Cardiac fibroblast (primary cell): ENCODE results near the gene MYO1A.

ENCODE experiments used
- DNase-seq, 2 donors: peaks; one replicate each; pipeline versions ENCODE4 v3.0.0 to v3.0.0-alpha.2; 2010; ENCODE audit warnings: low read depth in 2 of 2
- H3K4me3 ChIP-seq, 2 donors: replicated peaks in 1 of 2; 1 replicate in 1 of 2; 2 replicates in 1 of 2; pipeline ENCODE4 v1.5.1; 2011; ENCODE audit warnings: low read depth in 2 of 2, low read length in 2 of 2, mild to moderate bottlenecking in 2 of 2, moderate library complexity in 1 of 2
- TF ChIP-seq, protein P1 (sequence below): IDR thresholded peaks from one replicate; pipeline ENCODE4 v1.5.1; 2011; ENCODE audit warnings: low read depth, mild to moderate bottlenecking, low read length, inconsistent platforms

The MYO1A gene

DNA sequence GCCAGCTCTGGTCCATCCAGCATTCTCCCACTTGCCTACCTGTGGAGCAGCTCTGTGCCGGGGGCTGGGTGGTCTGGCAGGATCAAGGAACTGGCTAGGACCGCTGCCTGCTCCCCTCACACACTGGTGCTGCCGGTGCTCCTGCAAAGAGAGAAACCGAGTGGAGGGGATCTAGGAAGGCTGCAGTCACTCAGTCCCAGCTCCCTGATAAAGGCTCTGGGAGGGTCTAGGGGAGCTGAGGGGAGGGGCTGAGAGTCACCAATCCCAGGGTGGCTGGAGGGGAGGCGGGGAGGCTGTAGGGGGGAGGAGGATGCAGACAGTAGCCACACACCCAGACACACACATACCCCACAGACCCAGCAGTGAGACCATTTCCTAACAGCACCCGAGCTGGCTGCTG, 33.6 kb downstream of the MYO1A start, which contains the start of gene TAC3:
TSS of gene TAC3 (minus strand) at position 182 of the 400 bp plus-strand sequence. CDS start 732 bp downstream, outside the sequence.
- DNase-seq = no peak
- no peak within 1 kb of the TSS for H3K4me3 ChIP-seq
- TF ChIP-seq, protein P1, sequence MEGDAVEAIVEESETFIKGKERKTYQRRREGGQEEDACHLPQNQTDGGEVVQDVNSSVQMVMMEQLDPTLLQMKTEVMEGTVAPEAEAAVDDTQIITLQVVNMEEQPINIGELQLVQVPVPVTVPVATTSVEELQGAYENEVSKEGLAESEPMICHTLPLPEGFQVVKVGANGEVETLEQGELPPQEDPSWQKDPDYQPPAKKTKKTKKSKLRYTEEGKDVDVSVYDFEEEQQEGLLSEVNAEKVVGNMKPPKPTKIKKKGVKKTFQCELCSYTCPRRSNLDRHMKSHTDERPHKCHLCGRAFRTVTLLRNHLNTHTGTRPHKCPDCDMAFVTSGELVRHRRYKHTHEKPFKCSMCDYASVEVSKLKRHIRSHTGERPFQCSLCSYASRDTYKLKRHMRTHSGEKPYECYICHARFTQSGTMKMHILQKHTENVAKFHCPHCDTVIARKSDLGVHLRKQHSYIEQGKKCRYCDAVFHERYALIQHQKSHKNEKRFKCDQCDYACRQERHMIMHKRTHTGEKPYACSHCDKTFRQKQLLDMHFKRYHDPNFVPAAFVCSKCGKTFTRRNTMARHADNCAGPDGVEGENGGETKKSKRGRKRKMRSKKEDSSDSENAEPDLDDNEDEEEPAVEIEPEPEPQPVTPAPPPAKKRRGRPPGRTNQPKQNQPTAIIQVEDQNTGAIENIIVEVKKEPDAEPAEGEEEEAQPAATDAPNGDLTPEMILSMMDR = no peak

DNA sequence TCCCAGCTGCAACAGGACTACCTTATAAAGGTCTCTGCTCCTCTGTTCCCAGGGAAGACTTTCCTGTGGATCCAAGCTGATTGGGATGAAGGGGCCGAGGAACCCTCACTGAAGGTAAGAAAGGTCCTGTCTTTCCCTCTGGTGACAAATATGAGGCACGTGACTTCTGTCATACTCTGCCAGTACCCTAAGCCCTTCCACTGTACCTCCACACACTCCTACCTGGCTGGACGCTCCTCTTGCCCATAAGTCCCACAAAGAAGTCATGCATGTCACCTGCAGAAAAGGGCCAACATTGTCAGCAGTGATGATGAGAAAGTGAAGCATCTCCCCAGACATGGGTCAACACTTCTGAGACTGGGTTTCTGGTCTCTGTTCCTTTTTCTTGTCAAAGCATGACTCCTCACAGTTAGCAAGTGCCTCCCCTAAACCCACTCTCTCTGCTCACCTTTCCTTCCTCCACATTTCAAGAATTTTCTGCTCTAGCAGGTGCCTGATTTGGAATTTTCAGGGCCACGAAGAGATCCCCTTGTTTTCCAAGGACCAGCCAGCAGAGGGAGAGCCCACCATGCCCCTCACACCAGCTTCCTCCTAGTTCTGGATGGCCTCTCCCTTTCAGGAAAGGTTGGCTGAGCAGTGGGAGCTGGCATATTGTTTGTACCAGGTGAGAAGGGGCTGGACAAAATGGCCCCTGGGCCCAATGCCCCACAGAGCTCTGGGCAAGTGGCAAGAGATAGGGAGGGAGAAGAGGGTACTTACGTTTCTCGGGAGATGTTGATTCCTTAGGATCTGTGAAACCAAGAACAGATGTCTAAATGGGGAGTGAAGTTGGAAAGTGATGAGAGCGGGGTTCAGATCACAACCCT, 37.1 kb downstream of the MYO1A start:
- DNase-seq = no peak
- TF ChIP-seq, protein P1 = no peak

DNA sequence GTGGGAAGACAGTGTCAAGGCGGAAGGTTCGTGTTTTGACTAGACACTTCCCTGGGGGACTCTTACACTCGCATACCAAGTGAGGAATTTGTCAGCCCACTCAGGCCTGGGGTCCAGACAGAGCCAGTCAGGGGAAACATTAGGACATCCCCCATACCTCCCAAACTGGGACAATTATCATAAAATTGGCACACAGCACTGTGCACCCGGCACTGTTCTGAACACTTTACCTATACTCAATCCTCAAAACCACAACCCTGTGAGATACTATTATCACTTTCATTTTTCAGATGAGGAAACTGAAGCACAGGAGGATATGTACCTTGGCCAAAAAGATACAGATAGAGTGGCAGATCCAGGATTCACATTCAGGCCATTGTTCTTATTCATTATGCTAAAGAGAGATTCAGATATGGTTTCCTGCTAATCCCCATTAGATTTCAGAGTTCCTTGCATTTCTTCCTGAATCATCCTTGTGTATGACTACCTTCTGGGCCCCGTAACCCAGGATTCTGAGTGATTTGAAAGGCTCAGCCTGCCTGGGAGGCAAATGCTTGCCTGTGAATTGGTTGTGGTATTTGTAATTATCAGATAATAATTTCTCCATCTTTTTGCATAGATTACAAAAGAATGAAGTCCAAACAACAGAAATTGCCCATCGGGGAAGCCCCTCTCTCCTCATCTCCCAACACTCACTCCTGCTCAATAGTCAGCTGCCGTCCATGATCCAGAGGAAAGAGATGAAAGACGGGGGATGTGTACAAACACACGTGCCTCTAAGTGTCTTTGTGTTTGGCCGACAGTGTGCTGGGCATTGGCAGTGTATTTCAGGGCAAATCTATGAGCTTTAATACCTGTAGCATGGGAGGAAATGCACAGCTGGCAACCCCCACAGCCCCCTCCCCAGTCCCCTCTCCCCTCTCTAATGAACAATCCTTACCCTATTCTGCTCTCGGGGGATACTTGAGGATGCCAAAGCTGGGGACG, 38.2 kb downstream of the MYO1A start:
- TF ChIP-seq, protein P1 = no peak
- no peak for DNase-seq
- no peak overlapping the region for H3K4me3 ChIP-seq

More for the DNA sequence above, 37.1 kb downstream of the MYO1A start:
- no peak overlapping the region for H3K4me3 ChIP-seq

DNA sequence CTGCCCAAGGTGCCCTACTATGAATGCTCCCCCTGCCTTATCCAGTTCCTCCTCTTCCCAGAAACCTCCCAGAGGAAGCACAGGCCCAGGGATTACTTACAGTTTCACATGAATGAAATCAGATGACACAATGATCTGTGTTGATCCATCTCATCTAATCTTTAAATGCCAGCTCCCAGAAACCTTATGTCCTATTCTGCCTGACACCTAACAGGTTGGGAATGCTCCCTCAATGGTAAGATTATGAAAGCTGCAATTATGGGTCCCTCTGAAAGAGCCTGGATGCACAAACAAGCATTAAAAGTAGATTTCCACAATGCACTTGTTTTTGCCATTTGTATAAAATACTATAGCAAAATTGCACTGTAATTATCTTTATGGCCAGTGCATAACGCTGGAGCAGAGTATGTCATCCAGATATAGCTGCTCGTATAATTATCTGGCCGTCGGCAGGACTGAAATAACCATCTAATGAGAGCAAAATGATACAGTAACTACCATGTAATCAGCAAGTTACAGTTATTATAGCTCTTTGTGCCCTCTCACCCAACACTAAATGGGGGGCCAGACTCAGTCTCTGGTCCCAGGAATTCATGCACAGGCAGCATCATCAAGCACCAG, 39.2 kb downstream of the MYO1A start:
- no peak overlapping the region for H3K4me3 ChIP-seq
- TF ChIP-seq, protein P1 = no peak
- DNase-seq = no peak

DNA sequence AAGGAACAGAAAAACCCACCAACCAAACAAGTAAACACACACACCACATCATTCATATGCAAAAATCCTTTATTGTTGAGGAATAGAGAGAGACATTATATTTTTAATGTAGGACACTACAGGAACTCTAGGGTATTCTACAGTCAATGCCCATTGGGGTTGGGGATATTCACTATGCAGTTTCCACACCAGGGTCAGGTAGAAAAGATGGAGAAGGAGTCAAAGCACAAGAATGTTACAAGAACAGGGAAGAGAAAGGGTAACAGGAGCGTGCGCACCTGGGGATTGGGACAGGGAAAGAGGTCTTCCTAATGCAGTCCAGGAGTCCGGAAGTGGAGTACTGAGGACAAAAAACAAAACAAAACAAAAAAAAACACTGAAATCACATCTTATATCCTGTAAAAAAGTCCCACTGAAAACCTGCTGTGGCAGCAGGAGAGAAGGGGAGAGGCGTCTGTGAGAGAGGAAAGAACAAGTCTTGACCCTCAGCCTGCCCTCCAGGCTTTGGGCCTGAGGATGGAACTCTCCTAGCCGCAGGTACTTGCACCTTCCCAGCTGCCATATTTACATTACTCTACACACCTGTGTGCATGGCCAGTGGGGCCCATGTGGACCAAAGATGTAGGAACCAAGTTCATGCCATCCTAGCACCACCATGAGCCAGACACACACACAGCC, 39.8 kb downstream of the MYO1A start:
- TF ChIP-seq, protein P1 = no peak

DNA sequence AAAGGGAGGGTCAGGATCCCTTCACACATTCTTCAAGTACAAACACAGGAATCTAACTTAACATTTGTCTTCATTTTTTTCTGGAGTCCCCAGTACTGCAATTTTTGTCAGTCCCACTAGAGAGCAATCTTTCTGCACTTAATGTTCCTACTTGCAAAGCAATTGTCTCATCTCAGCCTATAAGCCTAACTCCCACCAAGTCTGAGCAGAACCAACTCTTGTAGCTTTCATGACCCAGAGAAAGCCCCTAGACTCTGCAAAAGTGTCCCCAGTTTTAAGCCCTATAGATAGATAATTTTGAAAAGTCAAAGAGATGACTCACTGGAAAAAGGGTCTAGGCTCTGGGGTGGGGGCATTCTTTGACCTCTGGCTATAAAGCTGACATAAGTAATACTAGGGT, 41.8 kb downstream of the MYO1A start:
- TF ChIP-seq, protein P1 = peak; percentile 58
- DNase-seq = peak; percentile 77 to 85

More for the DNA sequence above, 39.8 kb downstream of the MYO1A start:
- no peak overlapping the region for H3K4me3 ChIP-seq
- no peak for DNase-seq

More for the DNA sequence above, 41.8 kb downstream of the MYO1A start:
- no peak overlapping the region for H3K4me3 ChIP-seq
